ENCODE data around the gene ACACA.

Gene ACACA

DNA sequence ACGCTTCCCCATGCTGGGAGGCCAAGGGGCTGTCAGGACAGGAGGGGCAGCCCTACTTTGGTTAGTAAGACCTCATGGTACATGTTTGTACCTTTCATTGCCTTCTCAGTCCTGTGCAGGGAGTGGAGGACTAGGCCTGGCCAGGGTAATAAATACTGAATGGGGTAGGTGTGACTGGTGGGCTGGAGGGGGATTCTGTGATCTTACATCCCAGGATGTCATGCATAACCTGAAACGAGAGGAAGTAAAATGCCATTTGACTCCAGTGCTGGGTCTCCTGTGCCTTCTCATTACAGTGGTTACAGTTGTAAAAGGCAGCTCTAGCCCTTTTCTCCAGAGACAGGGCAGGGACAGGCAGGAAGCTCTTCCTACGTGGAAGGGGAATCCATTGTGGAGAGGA, 319.7 kb downstream of the ACACA start:
- Histone ChIP-seq H3K27ac (ENCODE audit: extremely low read depth, low read depth, low read length) (no peak overlapping the region), H3K4me3 (ENCODE audit: low read depth, low read length) (no peak overlapping the region), H3K4me1 (ENCODE audit: control insufficient read depth, insufficient read depth, low read length) (no peaks in the 10 kb centered on the region), H3K36me3 (ENCODE audit: control insufficient read depth in 2 of 2, insufficient read depth in 1 of 2, low read length in 2 of 2) (peaks cover 0 to 45% of the 10 kb centered on the region in 2 experiments), H3K9me3 (ENCODE audit: control insufficient read depth, insufficient read depth, low read depth, low read length) (no peaks in the 10 kb centered on the region)
- CTCF ChIA-PET: interaction anchor here (0.6 to 0.9 kb wide), 4 partner anchors 350 to 1246 kb away, joined by 3 read pairs; no protein-coding TSS in a partner anchor
- POLR2A ChIA-PET: no interaction called here
- no peak for TF ChIP-seq SETDB1 (IDR thresholded peaks at IDR 0.05; ENCODE audit: insufficient read length, low read length)

- TF ChIP-seq ZFP69B (tag by site-specific recombination; IDR thresholded peaks at IDR 0.05): no peak
- TF ChIP-seq BCL11B (tag by site-specific recombination; IDR thresholded peaks at IDR 0.05; ENCODE audit: low read depth): no peak
- TF ChIP-seq SP3 (tag by site-specific recombination; IDR thresholded peaks at IDR 0.05): no peak
- TF ChIP-seq ZNF426 (tag by site-specific recombination; IDR thresholded peaks at IDR 0.05): no peak
- no peak for TF ChIP-seq SETDB1 (IDR thresholded peaks at IDR 0.05; ENCODE audit: insufficient read length, low read length)
- no peak for TF ChIP-seq ZNF18 (tag by site-specific recombination; IDR thresholded peaks at IDR 0.05)
- TF ChIP-seq EGR2 (tag by site-specific recombination; IDR thresholded peaks at IDR 0.05; ENCODE audit: low read depth): no peak
- no peak for TF ChIP-seq ZNF555 (tag by site-specific recombination; conservative IDR thresholded peaks at IDR 0.05)
- no peak for TF ChIP-seq ZNF23 (tag by site-specific recombination; IDR thresholded peaks at IDR 0.05; ENCODE audit: borderline replicate concordance)
- no peak for TF ChIP-seq GLI2 (tag by site-specific recombination; IDR thresholded peaks at IDR 0.05; ENCODE audit: borderline replicate concordance, low read depth)
- no peak for TF ChIP-seq ZNF350 (tag by site-specific recombination; IDR thresholded peaks at IDR 0.05)
- no peak for TF ChIP-seq ZBTB21 (tag by site-specific recombination; IDR thresholded peaks at IDR 0.05)
- TF ChIP-seq ZSCAN30 (tag by site-specific recombination; IDR thresholded peaks at IDR 0.05): no peak
- TF ChIP-seq ZNF629 (tag by site-specific recombination; IDR thresholded peaks at IDR 0.05): no peak
- peak; percentile 39; the same call in 1 of the 2 replicates for TF ChIP-seq SCRT1 (tag by site-specific recombination; IDR thresholded peaks at IDR 0.05; ENCODE audit: borderline replicate concordance)
- TF ChIP-seq SCRT2 (tag by site-specific recombination; IDR thresholded peaks at IDR 0.05): peak; percentile 60
- TF ChIP-seq ZNF48 (tag by site-specific recombination; IDR thresholded peaks at IDR 0.05): no peak
- no peak for TF ChIP-seq ZNF776 (tag by site-specific recombination; IDR thresholded peaks at IDR 0.05; ENCODE audit: borderline replicate concordance)
- Histone ChIP-seq H3K4me1 (ENCODE audit: control insufficient read depth, insufficient read depth, low read length) (no peaks in the 10 kb centered on the region), H3K9me3 (ENCODE audit: control insufficient read depth, insufficient read depth, low read depth, low read length) (no peaks in the 10 kb centered on the region), H3K27ac (ENCODE audit: extremely low read depth, low read depth, low read length) (no peak overlapping the region), H3K36me3 (ENCODE audit: control insufficient read depth in 2 of 2, insufficient read depth in 1 of 2, low read length in 2 of 2) (peaks cover 0 to 45% of the 10 kb centered on the region in 2 experiments), H3K4me3 (ENCODE audit: low read depth, low read length) (no peak overlapping the region)
- ChIA-PET CTCF (interaction anchor here (0.6 to 0.9 kb wide), 3 partner anchors 14 to 459 kb away, joined by 3 read pairs; no protein-coding TSS in a partner anchor), POLR2A (no interaction called here)
Observed at GRCh38 chr17:37086334-37086733, 320.3 kb downstream of the ACACA start.

DNA sequence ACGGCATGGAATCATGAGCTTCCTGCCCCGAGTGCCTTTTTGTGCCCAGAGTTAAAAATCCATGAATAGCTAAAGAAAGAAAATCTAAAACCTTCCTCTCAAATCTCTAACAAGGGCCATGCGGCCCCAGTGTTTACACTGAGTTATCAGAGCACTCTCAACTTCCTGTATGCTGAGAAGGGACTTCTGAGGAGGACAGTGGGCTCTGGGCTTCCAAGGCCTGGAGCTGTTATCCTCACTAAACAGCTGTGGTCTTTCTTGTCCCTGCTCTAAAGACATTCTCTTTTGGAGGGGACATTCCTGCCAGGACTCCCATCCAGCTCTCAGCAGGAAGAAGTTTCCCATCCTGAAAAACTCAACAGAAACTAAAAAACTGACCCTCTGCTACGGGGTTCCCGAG, 322.3 kb downstream of the ACACA start:
- CTCF ChIA-PET: interaction anchor here (0.6 kb wide), 1 partner anchor 456 kb away, joined by 4 read pairs; no protein-coding TSS in a partner anchor
- Histone ChIP-seq H3K4me3 (ENCODE audit: low read depth, low read length) (no peak overlapping the region), H3K36me3 (ENCODE audit: control insufficient read depth in 2 of 2, insufficient read depth in 1 of 2, low read length in 2 of 2) (peaks cover 0 to 45% of the 10 kb centered on the region in 2 experiments; a peak in 2 of 3 replicates), H3K27ac (ENCODE audit: extremely low read depth, low read depth, low read length) (no peak overlapping the region), H3K9me3 (ENCODE audit: control insufficient read depth, insufficient read depth, low read depth, low read length) (no peaks in the 10 kb centered on the region; the same call in 1 of the 2 replicates), H3K4me1 (ENCODE audit: control insufficient read depth, insufficient read depth, low read length) (no peaks in the 10 kb centered on the region)
- POLR2A ChIA-PET: interaction anchor here (0.6 kb wide), 1 partner anchor 101 kb away, joined by 14 read pairs; no protein-coding TSS in a partner anchor
- TF ChIP-seq YY1 (tag by site-specific recombination; IDR thresholded peaks at IDR 0.05): no peak
- no peak for TF ChIP-seq ZNF707 (tag by site-specific recombination; IDR thresholded peaks at IDR 0.05)

Measured in HEK293 (cell line).